Stimulated activated CD4-positive, alpha-beta T cell treated with anti-CD3 and anti-CD28 coated beads, Interleukin-4, amount 100 ng/mL, for 24 hours (primary cell): ENCODE data around the gene ZBED4.
"Not testable (repeated sequence)": the region's sequence is repeated elsewhere in the genome, so short reads cannot be mapped to it uniquely, and the experiment has no call there.

Experiments used
- DNase-seq: peaks from one replicate; pipeline ENCODE4 v3.0.0-alpha.2; 2020

Gene ZBED4, protein sequence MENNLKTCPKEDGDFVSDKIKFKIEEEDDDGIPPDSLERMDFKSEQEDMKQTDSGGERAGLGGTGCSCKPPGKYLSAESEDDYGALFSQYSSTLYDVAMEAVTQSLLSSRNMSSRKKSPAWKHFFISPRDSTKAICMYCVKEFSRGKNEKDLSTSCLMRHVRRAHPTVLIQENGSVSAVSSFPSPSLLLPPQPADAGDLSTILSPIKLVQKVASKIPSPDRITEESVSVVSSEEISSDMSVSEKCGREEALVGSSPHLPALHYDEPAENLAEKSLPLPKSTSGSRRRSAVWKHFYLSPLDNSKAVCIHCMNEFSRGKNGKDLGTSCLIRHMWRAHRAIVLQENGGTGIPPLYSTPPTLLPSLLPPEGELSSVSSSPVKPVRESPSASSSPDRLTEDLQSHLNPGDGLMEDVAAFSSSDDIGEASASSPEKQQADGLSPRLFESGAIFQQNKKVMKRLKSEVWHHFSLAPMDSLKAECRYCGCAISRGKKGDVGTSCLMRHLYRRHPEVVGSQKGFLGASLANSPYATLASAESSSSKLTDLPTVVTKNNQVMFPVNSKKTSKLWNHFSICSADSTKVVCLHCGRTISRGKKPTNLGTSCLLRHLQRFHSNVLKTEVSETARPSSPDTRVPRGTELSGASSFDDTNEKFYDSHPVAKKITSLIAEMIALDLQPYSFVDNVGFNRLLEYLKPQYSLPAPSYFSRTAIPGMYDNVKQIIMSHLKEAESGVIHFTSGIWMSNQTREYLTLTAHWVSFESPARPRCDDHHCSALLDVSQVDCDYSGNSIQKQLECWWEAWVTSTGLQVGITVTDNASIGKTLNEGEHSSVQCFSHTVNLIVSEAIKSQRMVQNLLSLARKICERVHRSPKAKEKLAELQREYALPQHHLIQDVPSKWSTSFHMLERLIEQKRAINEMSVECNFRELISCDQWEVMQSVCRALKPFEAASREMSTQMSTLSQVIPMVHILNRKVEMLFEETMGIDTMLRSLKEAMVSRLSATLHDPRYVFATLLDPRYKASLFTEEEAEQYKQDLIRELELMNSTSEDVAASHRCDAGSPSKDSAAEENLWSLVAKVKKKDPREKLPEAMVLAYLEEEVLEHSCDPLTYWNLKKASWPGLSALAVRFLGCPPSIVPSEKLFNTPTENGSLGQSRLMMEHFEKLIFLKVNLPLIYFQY

DNA sequence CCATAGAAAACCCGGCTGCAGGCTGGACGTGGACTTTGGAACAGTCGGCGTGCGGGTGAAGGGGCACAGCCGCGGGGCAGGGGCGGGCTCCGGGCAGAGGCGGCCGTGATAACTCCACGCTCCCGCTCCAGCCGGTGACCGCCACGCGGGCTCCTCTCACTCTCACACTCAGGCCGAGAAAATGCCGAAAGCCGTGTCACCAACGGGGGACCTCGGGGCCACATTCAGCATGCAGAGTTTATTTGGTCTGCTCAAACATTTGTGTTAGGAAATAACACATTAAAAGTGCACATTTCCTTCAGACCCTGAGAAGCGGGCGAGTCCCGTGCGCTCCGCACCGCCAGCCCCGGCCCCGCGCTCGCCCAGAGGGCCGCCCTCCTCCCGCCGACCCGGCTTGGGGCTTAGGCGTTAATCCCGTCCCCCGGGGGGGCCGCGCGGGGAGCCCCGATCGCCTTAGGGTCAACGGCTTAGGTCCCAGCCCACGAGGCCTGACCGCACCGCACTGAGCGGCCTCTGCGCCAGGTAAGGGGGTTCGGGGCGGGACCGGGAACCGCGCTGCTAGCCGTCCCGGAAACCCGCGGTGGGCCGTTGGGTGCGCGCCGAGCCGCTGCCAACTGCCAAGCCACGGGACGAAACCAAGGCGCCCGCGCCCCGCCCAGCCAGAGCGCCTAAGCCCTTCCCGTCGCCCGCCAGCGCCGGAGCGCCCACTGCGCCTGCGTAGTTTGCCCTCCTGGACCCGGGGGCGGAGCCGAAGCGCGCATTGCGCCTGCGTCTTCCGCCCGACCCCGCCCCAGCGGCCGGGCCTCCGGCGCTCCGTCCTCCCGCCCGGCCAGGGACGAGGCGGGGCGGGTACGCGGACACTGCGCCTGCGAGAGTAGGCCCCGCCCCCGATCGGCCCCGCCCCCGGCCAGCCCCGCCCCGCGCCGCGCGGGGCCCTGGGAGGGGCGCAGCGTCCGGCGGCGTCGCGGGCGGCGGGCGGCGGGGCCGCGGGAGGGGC is at the start of gene ZBED4:
TSS of gene ZBED4 (plus strand) at position 947 of the 997 bp plus-strand sequence. CDS start 29,819 bp downstream, outside the sequence.
- DNase-seq = peak; percentile 97

DNA sequence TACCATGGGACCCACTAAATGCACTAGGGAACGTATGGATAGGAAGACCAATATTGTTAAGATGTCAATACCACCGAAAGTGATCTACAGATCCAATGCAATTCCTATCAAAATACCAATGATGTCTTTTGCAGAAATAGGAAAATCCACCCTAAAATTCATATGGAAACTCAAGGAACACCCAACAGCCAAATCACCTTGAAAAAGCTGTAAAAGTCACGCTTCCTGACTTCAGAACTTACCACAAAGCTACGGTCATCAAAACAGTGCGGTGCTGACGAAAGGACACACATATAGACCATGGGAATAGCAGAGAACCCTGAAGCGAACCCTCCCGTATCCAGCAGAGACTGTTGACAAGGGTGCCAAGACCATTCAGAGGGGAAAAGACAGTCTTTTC is 46.5 kb upstream of the ZBED4 start:
- DNase-seq = no peak

GRCh38 chr22:49807780-49808708 is 45.6 kb upstream of the ZBED4 start:
- DNase-seq = peak; percentile 32

GRCh38 chr22:49810363-49811019 is 43.2 kb upstream of the ZBED4 start:
- no peak for DNase-seq

DNA sequence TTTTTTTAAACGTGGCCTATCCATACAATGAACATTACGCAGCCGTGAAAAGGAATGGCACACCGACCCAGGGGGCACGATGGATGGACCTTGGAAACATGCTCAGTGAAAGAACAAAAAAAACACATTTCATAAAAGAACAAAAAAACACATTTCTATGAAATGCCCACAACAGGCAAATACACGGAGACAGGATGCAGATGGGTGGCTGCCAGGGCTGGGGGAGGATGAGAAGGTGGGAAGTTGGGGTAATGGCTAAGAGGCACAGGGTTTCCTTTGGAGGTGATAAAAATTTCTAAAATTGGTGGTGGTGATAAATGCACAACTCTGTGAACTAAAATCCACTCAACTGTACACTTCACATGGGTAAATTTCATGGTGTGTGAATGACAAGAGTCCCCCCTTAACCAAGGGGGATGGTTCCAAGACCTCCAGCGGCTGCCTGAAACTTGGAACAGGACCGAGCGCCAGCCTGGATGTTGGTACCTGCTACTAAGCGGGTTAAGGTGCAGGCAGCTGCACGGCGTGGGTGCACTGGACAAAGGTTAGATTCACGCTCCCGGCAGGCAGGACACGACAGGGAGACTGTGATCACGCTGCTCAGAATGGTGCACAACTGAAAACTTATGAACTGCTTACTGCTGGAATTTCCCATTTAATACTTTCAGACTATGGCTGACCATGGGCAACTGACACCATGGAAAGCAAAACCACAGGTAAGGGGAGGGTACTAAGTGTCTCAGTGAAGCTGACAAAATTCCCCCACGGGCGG is 42.4 kb upstream of the ZBED4 start:
- no peak for DNase-seq

DNA sequence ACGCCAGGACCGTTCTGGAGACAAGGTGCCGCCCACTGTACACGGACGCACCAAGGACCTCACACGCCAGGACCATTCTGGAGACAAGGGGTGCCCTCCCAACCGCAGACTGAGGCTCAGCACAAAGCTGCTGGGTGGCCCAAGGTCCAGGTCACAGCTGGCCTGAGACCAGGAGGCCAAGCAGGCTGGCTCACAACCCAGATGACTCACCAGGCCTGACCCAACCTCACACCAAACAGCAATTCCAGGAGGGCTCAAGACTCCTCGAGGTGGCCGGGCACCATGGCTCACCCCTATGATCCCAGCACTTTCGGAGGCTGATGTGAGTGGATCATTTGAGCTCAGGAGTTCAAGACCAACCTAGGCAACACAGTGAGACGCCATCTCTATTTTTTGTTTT is 40.8 kb upstream of the ZBED4 start:
- no peak for DNase-seq

- no peak for DNase-seq
Observed at GRCh38 chr22:49814164-49814686, 39.4 kb upstream of the ZBED4 start.

DNA sequence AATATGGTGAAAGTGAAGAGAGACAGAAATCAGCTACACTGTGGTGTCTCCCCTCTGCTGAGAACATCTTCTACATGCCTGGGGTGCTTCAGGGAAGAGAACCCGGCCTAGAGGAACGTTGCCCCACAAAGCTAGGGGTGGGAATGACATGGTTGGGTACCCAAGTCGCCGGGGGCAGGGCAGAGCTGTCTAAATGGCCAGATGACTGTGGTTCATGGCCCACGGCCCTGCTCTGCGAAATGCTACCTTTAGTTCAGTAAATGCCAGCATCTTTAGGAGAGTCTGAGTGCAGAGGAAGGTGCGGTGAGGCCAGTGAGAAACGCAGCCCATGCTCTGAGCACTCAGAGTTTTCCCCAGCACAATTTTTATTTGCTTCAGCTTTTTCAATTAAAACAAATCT is 38.8 kb upstream of the ZBED4 start:
- no peak for DNase-seq

DNA sequence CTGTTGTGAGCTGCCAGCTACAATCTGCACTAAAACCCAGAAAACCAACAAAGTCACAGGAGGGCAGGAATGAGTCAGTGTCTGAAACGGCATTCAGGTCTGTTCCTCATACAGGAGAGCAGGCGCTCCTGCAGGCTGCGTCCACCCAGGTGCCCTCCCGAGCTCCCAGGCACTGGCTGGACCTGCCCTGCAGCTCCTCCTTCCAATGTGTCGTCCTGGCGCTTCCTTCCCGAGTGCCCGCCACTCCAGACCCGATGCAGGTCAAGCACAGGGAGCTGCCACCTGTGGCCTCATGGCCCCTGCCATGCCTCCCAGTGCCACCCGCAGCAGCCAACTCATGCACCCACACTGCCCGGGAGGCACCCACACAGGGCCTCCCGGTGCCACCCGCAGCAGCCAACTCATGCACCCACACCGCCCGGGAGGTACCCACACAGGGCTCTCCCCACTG is 38.0 kb upstream of the ZBED4 start:
- no peak for DNase-seq

DNA sequence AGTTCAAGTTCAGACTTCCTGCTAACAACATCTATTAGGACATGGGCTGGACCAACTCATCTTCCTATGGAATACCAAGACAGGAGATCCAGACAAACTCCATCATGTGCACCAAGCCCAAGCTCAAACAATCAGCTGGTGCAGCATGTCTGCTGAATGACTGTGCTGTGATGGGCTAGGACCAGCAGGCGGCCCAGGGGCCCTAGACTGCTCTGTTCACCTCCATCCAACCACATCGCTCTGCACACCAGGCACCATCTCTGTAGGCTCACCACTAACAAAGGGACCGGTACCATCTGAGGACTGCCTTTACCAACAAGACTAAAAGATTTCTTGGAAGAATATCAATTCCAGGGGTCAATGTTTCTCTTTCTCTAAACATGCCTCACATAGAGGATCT is 36.3 kb upstream of the ZBED4 start:
- no peak for DNase-seq

DNA sequence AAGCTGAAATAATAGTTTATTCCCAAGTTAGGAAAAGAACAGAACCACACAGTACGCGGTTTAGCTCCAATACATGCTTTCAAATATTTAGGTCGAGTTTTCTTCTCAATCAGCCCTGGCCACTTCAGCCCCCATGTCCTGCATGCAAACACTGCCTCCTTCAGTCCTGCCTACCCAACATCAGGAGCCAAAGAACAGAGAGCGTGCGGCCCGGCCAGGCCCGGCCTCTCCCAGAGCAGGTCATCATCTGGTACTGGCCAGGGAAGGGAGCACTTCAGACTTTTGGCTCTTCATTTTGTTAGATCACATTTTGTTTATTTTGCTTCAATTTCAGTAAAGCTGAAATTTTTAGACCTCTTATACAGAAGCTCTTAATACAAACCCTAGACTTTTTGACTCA is 32.7 kb upstream of the ZBED4 start:
- no peak for DNase-seq

GRCh38 chr22:49821741-49822140 is 31.9 kb upstream of the ZBED4 start:
- DNase-seq = not testable (repeated sequence)

DNA sequence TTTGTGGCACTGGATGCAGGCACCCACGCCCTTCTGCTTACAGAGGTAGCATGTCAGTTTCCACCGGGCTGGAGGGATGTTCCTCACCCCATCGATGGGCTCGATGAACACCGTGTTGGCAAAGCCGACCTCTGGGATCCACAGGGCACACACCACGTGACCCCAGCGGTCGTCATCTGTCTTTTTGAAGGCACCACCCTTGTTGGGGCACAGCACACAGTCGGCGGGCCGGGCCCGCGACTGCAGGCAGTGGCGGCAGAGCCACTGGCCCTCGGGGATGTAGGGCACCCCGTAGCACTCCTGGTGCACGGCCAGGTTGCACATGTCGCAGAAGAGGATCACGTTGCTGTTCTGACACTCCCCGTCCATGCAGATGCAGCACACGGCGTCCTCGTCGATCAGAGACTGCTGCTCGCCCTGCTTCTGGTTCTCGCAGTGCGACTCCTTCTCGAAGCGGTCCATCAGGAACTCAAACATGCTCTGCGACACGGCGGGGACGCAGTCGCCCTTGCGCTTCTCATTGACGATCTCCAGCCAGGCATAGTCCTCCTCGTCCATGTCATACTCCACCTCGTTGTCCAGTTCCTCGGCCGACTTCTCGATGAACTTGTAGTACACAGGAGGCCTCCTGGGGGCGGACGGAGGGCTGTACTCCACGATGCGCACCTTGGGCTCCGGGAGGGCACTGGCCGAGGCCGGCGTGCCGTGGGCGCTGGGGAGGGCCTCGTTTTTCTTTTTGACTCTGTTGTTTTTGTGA is 30.2 kb upstream of the ZBED4 start:
- DNase-seq = no peak

DNA sequence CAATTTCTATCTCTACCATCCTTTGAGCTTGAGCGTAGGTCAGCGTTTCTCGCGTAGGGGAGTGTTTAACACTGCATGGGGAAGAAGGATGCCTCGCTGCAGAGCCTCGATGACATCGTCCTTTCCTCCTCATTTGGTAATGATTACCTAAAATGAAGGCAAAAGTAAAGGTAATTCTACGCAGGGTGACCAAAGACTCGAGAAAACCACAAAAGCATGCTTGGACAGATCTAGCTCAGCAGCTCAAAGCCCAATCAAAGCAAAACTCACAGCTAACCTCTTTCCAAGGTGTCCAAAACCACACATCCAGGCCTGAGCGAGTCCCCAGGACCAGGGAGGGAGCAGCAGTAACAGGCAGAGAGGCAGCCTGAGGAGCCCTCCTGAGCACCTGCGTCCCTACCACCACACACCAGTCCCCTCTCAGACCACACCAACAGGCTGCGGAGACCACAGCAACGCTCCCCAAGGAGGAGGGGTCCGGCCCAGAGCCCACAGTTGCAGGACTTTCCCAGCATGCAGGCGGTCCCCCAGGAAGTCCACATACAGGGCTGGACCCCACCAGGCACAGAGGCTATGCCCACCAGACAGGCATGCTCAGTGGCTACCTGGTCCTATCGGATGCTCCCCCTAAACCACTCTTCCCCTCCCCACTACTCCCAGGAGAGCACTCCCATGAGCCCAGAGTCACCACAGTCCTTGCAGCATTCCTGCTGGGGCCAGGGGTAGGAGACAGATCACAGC is 29.3 kb upstream of the ZBED4 start:
- no peak for DNase-seq

DNA sequence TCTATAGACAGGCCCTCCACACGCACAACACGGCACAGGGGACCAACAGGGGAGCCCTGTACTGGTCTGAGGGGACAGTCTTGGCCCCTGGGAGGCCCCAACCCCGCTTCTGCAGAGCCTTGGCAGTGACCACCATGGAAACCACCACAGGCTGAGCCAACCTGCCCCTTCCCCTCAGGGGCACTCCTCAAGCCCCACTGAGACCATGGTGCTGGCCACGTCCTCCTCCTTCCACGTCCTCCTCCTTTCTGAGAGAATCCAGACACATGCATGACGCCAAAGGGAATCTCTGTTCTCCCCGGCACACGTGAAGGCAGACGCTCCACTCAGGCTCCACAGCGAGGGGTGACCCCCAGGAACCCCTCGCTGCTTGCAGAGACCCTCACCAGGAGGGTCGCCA is 28.7 kb upstream of the ZBED4 start:
- DNase-seq = no peak

DNA sequence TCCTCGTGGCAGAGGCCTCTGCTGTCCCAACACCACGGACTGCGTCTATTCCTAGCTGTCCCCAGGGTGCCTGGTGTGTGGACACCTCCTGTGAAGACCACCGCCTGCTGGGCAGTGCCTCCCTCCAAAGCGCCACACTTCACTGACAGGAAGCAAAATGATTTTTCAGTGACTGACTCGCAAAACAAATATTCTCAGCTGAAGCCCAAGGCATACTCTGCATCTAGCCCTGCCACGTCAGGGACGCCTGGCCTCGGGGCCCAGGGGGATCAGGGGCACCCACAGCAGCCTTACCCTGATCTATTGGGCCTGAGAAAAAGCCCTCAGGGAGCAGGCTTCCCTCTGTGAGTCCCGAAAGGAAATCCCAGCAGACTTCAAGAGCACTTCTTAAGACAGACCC is 28.2 kb upstream of the ZBED4 start:
- DNase-seq = no peak

- peak; percentile 72 for DNase-seq
Observed at GRCh38 chr22:49825944-49826602, 27.6 kb upstream of the ZBED4 start.
